ENCODE data around the gene KRT5. TPM values are rescaled to one million over a fixed set of nuclear protein-coding genes. Genes with fewer than 3 reads are reported as not detected.
"Not testable (repeated sequence)": the region's sequence is repeated elsewhere in the genome, so short reads cannot be mapped to it uniquely, and the experiment has no call there.

The KRT5 gene
- total RNA-seq, 1 experiment from 2014 or later = 89.7 TPM

DNA sequence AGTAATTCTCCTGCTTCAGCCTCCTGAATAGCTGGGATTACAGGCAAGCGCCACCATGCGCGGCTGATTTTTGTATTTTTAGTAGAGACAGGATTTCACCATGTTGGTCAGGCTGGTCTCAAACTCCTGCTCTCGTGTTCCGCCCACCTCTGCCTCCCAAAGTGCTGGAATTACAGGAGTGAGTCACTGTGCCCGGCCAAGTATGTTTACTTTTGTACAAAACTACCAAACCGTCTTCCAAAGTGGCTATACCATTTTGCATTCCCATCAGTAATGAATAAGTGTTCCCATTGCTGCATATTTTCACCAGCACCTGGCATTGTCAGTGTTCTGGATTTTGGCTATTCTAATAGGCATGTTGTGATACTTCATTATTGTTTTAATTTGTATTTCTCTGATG lies 18.7 kb downstream of the KRT5 start:
- DNase-seq = no peak
- Histone ChIP-seq H3K9me3 (ENCODE audit: insufficient read depth, low read depth) (0 out of 2 replicates have a peak, but pooled peaks cover 10% of the 10 kb centered on the region), H3K27ac (no peak overlapping the region), H3K79me2 (ENCODE audit: low read depth) (no peaks in the 10 kb centered on the region), H3K9me2 (ENCODE audit: insufficient read depth) (no peaks in the 10 kb centered on the region), H3K36me3 (ENCODE audit: low read depth) (no peaks in the 10 kb centered on the region), H4K20me1 (ENCODE audit: insufficient read depth) (no peaks in the 10 kb centered on the region), H2AFZ (no peak overlapping the region), H3K4me2 (no peak overlapping the region), H3K4me3 (no peak overlapping the region), H3K27me3 (ENCODE audit: insufficient read depth, low read depth) (no peaks in the 10 kb centered on the region), H3F3A (ENCODE audit: insufficient read depth, low read depth) (peaks cover 4% of the 10 kb centered on the region; the same call in 1 of the 2 replicates), H3K4me1 (replicated peaks; ENCODE audit: insufficient read depth) (peaks cover 8% of the 10 kb centered on the region; the same call in 1 of the 2 replicates)
- ChIA-PET CTCF (interaction anchor here (0.6 kb wide), 1 partner anchor 12 kb away, joined by 4 read pairs; no protein-coding TSS in a partner anchor), POLR2A (ENCODE audit: unreplicated experiment) (interaction anchor here (0.7 kb wide), 1 partner anchor 21 kb away, joined by 8 read pairs; no protein-coding TSS in a partner anchor)
- TF ChIP-seq EZH2 (IDR thresholded peaks at IDR 0.05; ENCODE audit: low read depth) = no peak
- TF ChIP-seq, protein P1, sequence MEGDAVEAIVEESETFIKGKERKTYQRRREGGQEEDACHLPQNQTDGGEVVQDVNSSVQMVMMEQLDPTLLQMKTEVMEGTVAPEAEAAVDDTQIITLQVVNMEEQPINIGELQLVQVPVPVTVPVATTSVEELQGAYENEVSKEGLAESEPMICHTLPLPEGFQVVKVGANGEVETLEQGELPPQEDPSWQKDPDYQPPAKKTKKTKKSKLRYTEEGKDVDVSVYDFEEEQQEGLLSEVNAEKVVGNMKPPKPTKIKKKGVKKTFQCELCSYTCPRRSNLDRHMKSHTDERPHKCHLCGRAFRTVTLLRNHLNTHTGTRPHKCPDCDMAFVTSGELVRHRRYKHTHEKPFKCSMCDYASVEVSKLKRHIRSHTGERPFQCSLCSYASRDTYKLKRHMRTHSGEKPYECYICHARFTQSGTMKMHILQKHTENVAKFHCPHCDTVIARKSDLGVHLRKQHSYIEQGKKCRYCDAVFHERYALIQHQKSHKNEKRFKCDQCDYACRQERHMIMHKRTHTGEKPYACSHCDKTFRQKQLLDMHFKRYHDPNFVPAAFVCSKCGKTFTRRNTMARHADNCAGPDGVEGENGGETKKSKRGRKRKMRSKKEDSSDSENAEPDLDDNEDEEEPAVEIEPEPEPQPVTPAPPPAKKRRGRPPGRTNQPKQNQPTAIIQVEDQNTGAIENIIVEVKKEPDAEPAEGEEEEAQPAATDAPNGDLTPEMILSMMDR (conservative IDR thresholded peaks at IDR 0.05) = no peak
- BruUV-seq (replicated peaks) = no TSS peak
- intact Hi-C loops (cut with micrococcal nuclease; ENCODE audit: unreplicated experiment) = no loop called here

DNA sequence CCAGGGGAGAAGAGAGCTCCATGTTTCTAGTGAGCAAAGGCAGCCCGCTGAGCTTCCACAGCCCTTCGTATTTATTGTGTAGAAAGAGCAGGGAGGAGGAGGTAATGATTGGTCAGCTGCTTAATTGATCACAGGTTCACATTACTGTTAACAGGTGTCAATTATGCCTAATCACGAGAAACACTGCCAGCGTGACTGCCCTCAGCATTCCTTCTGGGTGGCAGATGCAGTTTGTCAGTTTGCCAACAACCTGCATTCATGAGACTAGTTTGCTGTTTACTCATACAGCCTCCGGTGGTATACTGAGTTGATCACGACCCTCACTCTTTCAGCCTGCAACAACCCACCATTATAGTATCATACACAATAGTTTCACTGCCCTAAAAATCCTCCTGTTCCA lies 19.6 kb downstream of the KRT5 start:
- H3K4me3 ChIP-seq; intact Hi-C loops (cut with micrococcal nuclease; ENCODE audit: unreplicated experiment); H4K20me1 ChIP-seq (ENCODE audit: insufficient read depth); BruUV-seq (replicated peaks); H3K27ac ChIP-seq; H3K79me2 ChIP-seq (ENCODE audit: low read depth); CTCF ChIA-PET; H3K9me3 ChIP-seq (ENCODE audit: insufficient read depth, low read depth); H3K36me3 ChIP-seq (ENCODE audit: low read depth); POLR2A ChIA-PET (ENCODE audit: unreplicated experiment); H2AFZ ChIP-seq; DNase-seq; H3K4me2 ChIP-seq; H3K27me3 ChIP-seq (ENCODE audit: insufficient read depth, low read depth); H3K9me2 ChIP-seq (ENCODE audit: insufficient read depth): not testable (repeated sequence)
- H3K4me1 ChIP-seq (replicated peaks; ENCODE audit: insufficient read depth) = peaks cover 17% of the 10 kb centered on the region
- peaks cover 12% of the 10 kb centered on the region; the same call in 1 of the 2 replicates for H3F3A ChIP-seq (ENCODE audit: insufficient read depth, low read depth)

DNA sequence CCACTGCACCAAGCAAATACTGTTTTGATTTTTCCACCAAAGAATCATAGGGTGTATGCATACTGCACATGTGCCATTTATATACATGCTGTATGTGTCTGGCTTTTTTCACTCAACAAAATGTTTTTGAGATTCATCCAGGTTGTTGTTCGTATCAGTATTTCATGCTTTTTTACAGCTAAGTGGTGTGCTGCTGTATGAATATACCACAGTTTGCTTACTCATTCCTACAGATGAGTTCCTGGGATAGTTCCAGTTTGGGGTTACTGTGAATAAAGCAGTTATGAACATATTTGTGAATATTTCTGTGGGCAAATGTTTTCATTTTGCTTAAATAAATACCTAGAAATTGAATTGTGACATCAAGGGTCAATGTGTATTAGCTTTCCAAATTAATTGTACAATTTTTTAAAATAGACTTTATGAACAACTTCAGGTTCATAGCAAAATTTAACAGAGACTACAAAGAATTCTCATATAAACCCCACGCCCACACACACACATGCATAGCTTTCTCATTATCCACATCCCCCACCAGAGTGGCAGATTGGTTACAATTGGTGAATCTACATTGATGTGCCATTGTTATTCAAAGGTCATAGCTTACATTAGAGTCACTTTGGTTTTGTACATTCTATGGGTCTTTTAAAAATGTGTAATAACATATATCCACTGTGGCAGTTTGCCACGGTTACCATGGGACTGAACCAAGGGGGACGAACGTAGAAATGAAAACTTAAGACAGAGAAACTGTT lies 20.2 kb downstream of the KRT5 start:
- H3K4me1 ChIP-seq (replicated peaks; ENCODE audit: insufficient read depth) = peaks cover 23% of the 10 kb centered on the region
- no peaks in the 10 kb centered on the region for H3K27me3 ChIP-seq (ENCODE audit: insufficient read depth, low read depth)
- H4K20me1 ChIP-seq (ENCODE audit: insufficient read depth) = no peaks in the 10 kb centered on the region
- TF ChIP-seq EZH2 (IDR thresholded peaks at IDR 0.05; ENCODE audit: low read depth) = no peak
- TF ChIP-seq, protein P1 (conservative IDR thresholded peaks at IDR 0.05) = no peak
- H3K79me2 ChIP-seq (ENCODE audit: low read depth) = no peaks in the 10 kb centered on the region
- H3K4me2 ChIP-seq = no peak overlapping the region
- H3K9me2 ChIP-seq (ENCODE audit: insufficient read depth) = no peaks in the 10 kb centered on the region
- no peak overlapping the region for H3K27ac ChIP-seq
- no peak for DNase-seq
- BruUV-seq (replicated peaks) = no TSS peak
- intact Hi-C loops (cut with micrococcal nuclease; ENCODE audit: unreplicated experiment) = no loop called here
- CTCF ChIA-PET = interaction anchor here (0.6 kb wide), 1 partner anchor 511 kb away, joined by 3 read pairs; no protein-coding TSS in a partner anchor
- 0 out of 2 replicates have a peak, but pooled peaks cover 3% of the 10 kb centered on the region for H3K9me3 ChIP-seq (ENCODE audit: insufficient read depth, low read depth)
- H3K36me3 ChIP-seq (ENCODE audit: low read depth) = no peaks in the 10 kb centered on the region
- H2AFZ ChIP-seq = no peak overlapping the region
- no peak overlapping the region for H3K4me3 ChIP-seq
- H3F3A ChIP-seq (ENCODE audit: insufficient read depth, low read depth) = peaks cover 13% of the 10 kb centered on the region; the same call in 1 of the 2 replicates
- POLR2A ChIA-PET (ENCODE audit: unreplicated experiment) = no interaction called here

Measured in PC-9 (cell line).